A549 (cell line): Measurements from ENCODE around the gene LSM10. TPM values are rescaled to one million over a fixed set of nuclear protein-coding genes. Genes with fewer than 3 reads are reported as not detected.

Experiments used
- ATAC-seq, 2 experiments: fragments of 200-7000 bp in 1 of 2; fragments of >200 bp in 1 of 2; cut with Nextera tagmentation in 1 of 2; cut with Tn5 transposase in 1 of 2; 3 replicates each; pipeline versions ENCODE4 v1.8.0 to v1.9.1; 2018 to 2020; ENCODE audit warnings: mild to moderate bottlenecking in 1 of 2, moderate library complexity in 1 of 2
- CTCF ChIA-PET: fragments of 300-600 bp; sonication (Branson Sonifier 250); formaldehyde crosslinking; extraction: SDS; loops from one replicate; lab custom pipeline; 2021; ENCODE audit warnings: antibody characterized with exemption, inconsistent platforms; lab: Yijun Ruan, JAX
- POLR2A ChIA-PET: fragments of 350-600 bp; formaldehyde crosslinking; extraction: SDS; loops from one replicate; lab custom pipeline; 2021; ENCODE audit warnings: antibody characterized with exemption, inconsistent platforms; lab: Yijun Ruan, JAX
- DNase-seq, 2 experiments: peaks; one replicate each; pipeline versions ENCODE4 v3.0.0 to v3.0.0-alpha.2; 2011 to 2016; ENCODE audit warnings: low read depth in 1 of 2, low spot score in 1 of 2
- FAIRE-seq: peaks from 2 replicates; lab custom pipeline; 2011; peaks lifted over from hg19 to GRCh38; lab: Jason Lieb, UNC
- H3K27ac ChIP-seq, 2 experiments: fragments of >200 bp; sonication (Bioruptor Twin); formaldehyde crosslinking; 3 replicates each; pipeline ENCODE4 v1.5.1; 2016 to 2017
- H3K4me1 ChIP-seq: fragments of >200 bp; sonication (Bioruptor Twin); formaldehyde crosslinking; 3 replicates; pipeline ENCODE4 v1.6.1; 2016
- H3K4me2 ChIP-seq: fragments of >200 bp; sonication (Bioruptor Twin); formaldehyde crosslinking; 3 replicates; pipeline ENCODE4 v1.6.1; 2016
- H3K4me3 ChIP-seq: fragments of >200 bp; sonication (Bioruptor Twin); formaldehyde crosslinking; 3 replicates; pipeline ENCODE4 v1.5.1; 2016
- H3K9me3 ChIP-seq: fragments of >200 bp; sonication (Bioruptor Twin); formaldehyde crosslinking; 3 replicates; pipeline ENCODE4 v1.6.1; 2016
- BHLHE40 ChIP-seq: IDR thresholded peaks from 2 replicates; pipeline ENCODE4 v1.6.1; 2012; ENCODE audit warnings: low read depth, low read length, inconsistent platforms
- CEBPB ChIP-seq, 2 experiments: fragments of >200 bp in 1 of 2; sonication (Bioruptor Twin) in 1 of 2; formaldehyde crosslinking in 1 of 2; IDR thresholded peaks; 2 replicates each; pipeline ENCODE4 v1.6.1; 2012 to 2016
- CHD4 ChIP-seq: fragments of 200-600 bp; sonication (generic); IDR thresholded peaks from 2 replicates; pipeline ENCODE4 v1.6.1; 2016; ENCODE audit warnings: antibody characterized with exemption, mild to moderate bottlenecking, borderline replicate concordance
- EHF ChIP-seq: fragments of 250-450 bp; sonication (Bioruptor Pico); IDR thresholded peaks from 2 replicates; pipeline ENCODE4 v1.5.0; 2020; ENCODE audit warnings: mild to moderate bottlenecking
- ESRRA ChIP-seq: fragments of 150-350 bp; IDR thresholded peaks from 2 replicates; pipeline ENCODE4 v1.6.1; 2014; ENCODE audit warnings: mild to moderate bottlenecking, low read length, borderline replicate concordance
- HDAC2 ChIP-seq: fragments of 200-600 bp; sonication (generic); IDR thresholded peaks from 2 replicates; pipeline ENCODE4 v1.6.1; 2016
- HEYL ChIP-seq: fragments of 250-450 bp; sonication (Bioruptor Pico); IDR thresholded peaks from 2 replicates; pipeline ENCODE4 v1.8.0; 2021; ENCODE audit warnings: mild to moderate bottlenecking, moderate library complexity
- JUNB ChIP-seq: fragments of >200 bp; sonication (Bioruptor Twin); formaldehyde crosslinking; IDR thresholded peaks from 2 replicates; pipeline ENCODE4 v1.6.1; 2016
- MAFK ChIP-seq: fragments of 450-650 bp; IDR thresholded peaks from 2 replicates; pipeline ENCODE4 v1.6.1; 2014; ENCODE audit not compliant: partially characterized antibody
- RCOR1 ChIP-seq: fragments of 150-350 bp; IDR thresholded peaks from 2 replicates; pipeline ENCODE4 v1.6.1; 2014; ENCODE audit warnings: antibody characterized with exemption, low read length, low read depth
- RFX5 ChIP-seq: fragments of 450-650 bp; IDR thresholded peaks from 2 replicates; pipeline ENCODE4 v1.7.1; 2014; ENCODE audit warnings: antibody characterized with exemption, mild to moderate bottlenecking, moderate library complexity
- RNF2 ChIP-seq: fragments of 200-600 bp; sonication (generic); IDR thresholded peaks from 2 replicates; pipeline ENCODE4 v1.6.1; 2016; ENCODE audit warnings: low read depth, mild to moderate bottlenecking, antibody characterized with exemption, moderate library complexity, borderline replicate concordance
- SMC3 ChIP-seq: fragments of >200 bp; sonication (Bioruptor Twin); formaldehyde crosslinking; IDR thresholded peaks from 3 replicates; pipeline ENCODE4 v1.6.1; 2018; ENCODE audit warnings: inconsistent platforms
- TP53 ChIP-seq: fragments of 250-450 bp; sonication (Bioruptor Pico); IDR thresholded peaks from 2 replicates; pipeline ENCODE4 v1.5.0; 2021; ENCODE audit warnings: mild to moderate bottlenecking, moderate library complexity
- WGBS: methylation state at CpG from one replicate; pipeline ENCODE4 v1.1.6; 2017; ENCODE audit errors: missing lambda C conversion rate; 5-methylcytosine and 5-hydroxymethylcytosine counted together
- polyA plus RNA-seq, 4 experiments: library from polyadenylated mRNA; depleted of rRNA in 3 of 4; stranded (reverse); fragments of >200 nt; fragmentation: RNase III in 1 of 4; extraction: RNeasy Plus Mini Kit Qiagen cat#74134 plus additional on column Dnase treatment in 1 of 4; gene quantifications; 2 replicates in 3 of 4; 3 replicates in 1 of 4; pipeline ENCODE4 v1.2.3, GENCODE V29; 2011 to 2017
- TF ChIP-seq, protein P1 (sequence below): fragments of >200 bp; sonication (Bioruptor Twin); formaldehyde crosslinking; IDR thresholded peaks from 3 replicates; pipeline ENCODE4 v1.5.1; 2016
- TF ChIP-seq, protein P2 (sequence below): fragments of 200-600 bp; sonication (generic); IDR thresholded peaks from 2 replicates; pipeline ENCODE4 v1.6.1; 2016; ENCODE audit warnings: antibody characterized with exemption, mild to moderate bottlenecking, moderate library complexity

The LSM10 gene
- polyA plus RNA-seq, 2 of the 4 experiments (the other 2 are of a cell fraction): 40.7 to 44.3 TPM

DNA sequence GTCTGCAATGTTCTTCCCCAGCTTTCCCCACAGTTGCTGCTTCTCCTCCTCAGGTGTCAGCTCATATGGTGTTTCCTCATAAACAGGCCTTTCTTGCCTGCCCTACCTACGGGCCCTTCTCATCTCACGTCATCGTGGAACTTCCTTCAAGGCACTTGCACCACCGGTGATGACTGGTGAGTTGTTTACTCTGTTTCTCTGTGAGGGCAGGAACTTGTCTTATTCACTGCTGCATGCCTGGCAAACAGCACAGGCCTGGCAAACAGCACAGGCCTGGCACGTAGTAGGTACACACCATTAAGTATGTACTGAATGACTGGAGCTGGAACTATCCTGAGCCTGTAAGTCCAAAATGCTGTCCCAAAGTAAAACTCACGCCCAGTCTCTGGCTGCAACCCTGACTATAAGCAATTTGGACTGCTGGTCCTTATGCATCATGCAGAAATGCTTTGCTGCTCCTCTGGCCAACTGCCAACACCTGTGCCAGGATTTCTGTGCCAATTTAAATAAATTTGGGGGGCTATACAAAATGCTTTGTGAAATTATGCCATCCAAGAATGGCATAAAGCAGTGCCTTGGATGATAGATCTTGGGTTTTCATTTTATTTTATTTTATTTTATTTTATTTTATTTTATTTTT is 37.7 kb downstream of the LSM10 start:
- ChIA-PET CTCF (interaction anchor here (1.5 to 3.0 kb wide), 5 partner anchors 9 to 210 kb away, joined by 5 to 17 read pairs (median 8); no protein-coding TSS in a partner anchor), POLR2A (no interaction called here)
- Histone ChIP-seq H3K27ac (no peak overlapping the region), H3K4me3 (no peak overlapping the region), H3K9me3 (no peaks in the 10 kb centered on the region), H3K4me1 (peaks cover 5% of the 10 kb centered on the region; the same call in 1 of the 3 replicates), H3K4me2 (no peak overlapping the region)
- FAIRE-seq (no peak), DNase-seq (no peak), ATAC-seq (no peak)
- TF ChIP-seq RFX5: no peak
- WGBS: 68% methylated on average over 5 of the region's 6 CpGs

DNA sequence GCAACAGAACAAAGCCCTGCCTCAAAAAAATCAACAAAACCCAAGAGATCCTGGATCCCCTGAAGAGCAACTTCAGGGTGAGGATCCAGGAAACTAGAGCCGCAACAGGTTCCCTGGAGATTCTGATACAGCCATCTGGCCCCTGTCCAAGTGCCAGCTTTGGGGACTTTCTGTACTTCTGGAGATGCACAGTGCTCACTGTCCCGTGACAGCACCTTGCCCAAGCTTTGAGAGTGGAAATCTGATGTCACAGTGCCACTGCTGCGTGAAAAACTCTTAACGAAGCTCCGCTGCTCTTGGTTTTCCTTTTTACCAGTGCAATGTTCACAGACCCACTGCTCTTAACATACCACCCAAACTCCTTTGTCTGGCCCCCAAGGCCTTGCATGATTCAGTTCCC is 38.3 kb downstream of the LSM10 start:
- POLR2A ChIA-PET: no interaction called here
- no peaks in the 10 kb centered on the region for H3K9me3 ChIP-seq
- no peak for ATAC-seq
- peaks cover 5% of the 10 kb centered on the region; the same call in 1 of the 3 replicates for H3K4me1 ChIP-seq
- WGBS: 95% methylated on average over 5 of the region's 5 CpGs
- no peak overlapping the region for H3K27ac ChIP-seq
- CTCF ChIA-PET: interaction anchor here (1.8 to 3.0 kb wide), 2 partner anchors 9 to 17 kb away, joined by 8 to 15 read pairs; no protein-coding TSS in a partner anchor
- FAIRE-seq: no peak
- no peak overlapping the region for H3K4me3 ChIP-seq
- no peak overlapping the region for H3K4me2 ChIP-seq
- DNase-seq: no peak
- TF ChIP-seq EHF (CRISPR knock-in tag): no peak
- TF ChIP-seq HEYL (CRISPR knock-in tag): no peak
- TF ChIP-seq TP53 (CRISPR knock-in tag): no peak

DNA sequence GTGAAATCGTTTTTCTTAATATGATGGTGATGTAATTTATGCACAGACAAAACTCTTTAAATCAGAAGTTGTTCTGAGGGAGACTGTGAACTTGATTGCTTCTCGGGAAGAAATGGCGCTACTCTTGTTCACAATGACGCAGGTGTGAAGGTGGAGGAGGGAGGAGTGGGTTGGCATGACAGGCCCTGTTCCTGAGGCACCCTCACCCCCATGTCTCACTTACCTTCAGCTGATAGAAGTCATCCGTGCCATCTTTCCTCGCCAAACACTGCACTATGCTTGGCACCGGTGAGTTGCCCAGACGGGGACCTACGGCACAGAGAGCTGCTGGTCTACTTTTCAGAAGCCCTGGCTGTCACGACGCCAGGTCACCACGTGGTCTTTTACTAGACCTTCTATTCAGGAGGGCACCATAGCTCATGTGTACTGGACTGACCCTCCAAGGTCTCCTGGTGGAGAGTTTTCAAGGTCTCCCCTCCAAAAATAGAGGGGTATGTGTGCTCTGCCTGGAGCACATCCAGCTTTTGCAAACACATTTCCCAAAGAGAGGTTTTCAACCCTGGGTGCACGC is 39.1 kb downstream of the LSM10 start:
- Histone ChIP-seq H3K9me3 (no peaks in the 10 kb centered on the region), H3K27ac (no peak overlapping the region), H3K4me3 (no peak overlapping the region), H3K4me2 (no peak overlapping the region), H3K4me1 (peaks cover 5% of the 10 kb centered on the region; the same call in 2 of the 3 replicates)
- no peak for DNase-seq
- ChIA-PET CTCF (interaction anchor here (0.6 to 3.0 kb wide), 3 partner anchors 10 to 469 kb away, joined by 3 to 15 read pairs (median 8); no protein-coding TSS in a partner anchor), POLR2A (no interaction called here)
- ATAC-seq: no peak
- FAIRE-seq: no peak
- 87% methylated on average over 12 of the region's 13 CpGs for WGBS
- no peak for TF ChIP-seq RCOR1
- TF ChIP-seq HDAC2: no peak
- no peak for TF ChIP-seq ESRRA
- TF ChIP-seq SMC3: no peak
- TF ChIP-seq CHD4: no peak
- TF ChIP-seq RFX5: no peak
- no peak for TF ChIP-seq EHF (CRISPR knock-in tag)
- no peak for TF ChIP-seq MAFK
- no peak for TF ChIP-seq CEBPB (IDR thresholded peaks at IDR 0.05)
- no peak for TF ChIP-seq JUNB
- TF ChIP-seq, protein P1, sequence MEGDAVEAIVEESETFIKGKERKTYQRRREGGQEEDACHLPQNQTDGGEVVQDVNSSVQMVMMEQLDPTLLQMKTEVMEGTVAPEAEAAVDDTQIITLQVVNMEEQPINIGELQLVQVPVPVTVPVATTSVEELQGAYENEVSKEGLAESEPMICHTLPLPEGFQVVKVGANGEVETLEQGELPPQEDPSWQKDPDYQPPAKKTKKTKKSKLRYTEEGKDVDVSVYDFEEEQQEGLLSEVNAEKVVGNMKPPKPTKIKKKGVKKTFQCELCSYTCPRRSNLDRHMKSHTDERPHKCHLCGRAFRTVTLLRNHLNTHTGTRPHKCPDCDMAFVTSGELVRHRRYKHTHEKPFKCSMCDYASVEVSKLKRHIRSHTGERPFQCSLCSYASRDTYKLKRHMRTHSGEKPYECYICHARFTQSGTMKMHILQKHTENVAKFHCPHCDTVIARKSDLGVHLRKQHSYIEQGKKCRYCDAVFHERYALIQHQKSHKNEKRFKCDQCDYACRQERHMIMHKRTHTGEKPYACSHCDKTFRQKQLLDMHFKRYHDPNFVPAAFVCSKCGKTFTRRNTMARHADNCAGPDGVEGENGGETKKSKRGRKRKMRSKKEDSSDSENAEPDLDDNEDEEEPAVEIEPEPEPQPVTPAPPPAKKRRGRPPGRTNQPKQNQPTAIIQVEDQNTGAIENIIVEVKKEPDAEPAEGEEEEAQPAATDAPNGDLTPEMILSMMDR: no peak
- TF ChIP-seq TP53 (CRISPR knock-in tag): no peak
- TF ChIP-seq RNF2: no peak
- no peak for TF ChIP-seq BHLHE40
- TF ChIP-seq, protein P2, sequence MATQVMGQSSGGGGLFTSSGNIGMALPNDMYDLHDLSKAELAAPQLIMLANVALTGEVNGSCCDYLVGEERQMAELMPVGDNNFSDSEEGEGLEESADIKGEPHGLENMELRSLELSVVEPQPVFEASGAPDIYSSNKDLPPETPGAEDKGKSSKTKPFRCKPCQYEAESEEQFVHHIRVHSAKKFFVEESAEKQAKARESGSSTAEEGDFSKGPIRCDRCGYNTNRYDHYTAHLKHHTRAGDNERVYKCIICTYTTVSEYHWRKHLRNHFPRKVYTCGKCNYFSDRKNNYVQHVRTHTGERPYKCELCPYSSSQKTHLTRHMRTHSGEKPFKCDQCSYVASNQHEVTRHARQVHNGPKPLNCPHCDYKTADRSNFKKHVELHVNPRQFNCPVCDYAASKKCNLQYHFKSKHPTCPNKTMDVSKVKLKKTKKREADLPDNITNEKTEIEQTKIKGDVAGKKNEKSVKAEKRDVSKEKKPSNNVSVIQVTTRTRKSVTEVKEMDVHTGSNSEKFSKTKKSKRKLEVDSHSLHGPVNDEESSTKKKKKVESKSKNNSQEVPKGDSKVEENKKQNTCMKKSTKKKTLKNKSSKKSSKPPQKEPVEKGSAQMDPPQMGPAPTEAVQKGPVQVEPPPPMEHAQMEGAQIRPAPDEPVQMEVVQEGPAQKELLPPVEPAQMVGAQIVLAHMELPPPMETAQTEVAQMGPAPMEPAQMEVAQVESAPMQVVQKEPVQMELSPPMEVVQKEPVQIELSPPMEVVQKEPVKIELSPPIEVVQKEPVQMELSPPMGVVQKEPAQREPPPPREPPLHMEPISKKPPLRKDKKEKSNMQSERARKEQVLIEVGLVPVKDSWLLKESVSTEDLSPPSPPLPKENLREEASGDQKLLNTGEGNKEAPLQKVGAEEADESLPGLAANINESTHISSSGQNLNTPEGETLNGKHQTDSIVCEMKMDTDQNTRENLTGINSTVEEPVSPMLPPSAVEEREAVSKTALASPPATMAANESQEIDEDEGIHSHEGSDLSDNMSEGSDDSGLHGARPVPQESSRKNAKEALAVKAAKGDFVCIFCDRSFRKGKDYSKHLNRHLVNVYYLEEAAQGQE: no peak
